PC-9 (cell line): ENCODE results near the gene IRX5.

Experiments
- CTCF ChIP-seq: fragments of 200-600 bp; sonication (generic); conservative IDR thresholded peaks from 2 replicates; pipeline ENCODE4 v1.6.1; 2017; ENCODE audit warnings: mixed run types, antibody characterized with exemption, mild to moderate bottlenecking, moderate library complexity
- EZH2 ChIP-seq: fragments of 200-600 bp; sonication (generic); IDR thresholded peaks from 2 replicates; pipeline ENCODE4 v1.8.0; 2017; ENCODE audit warnings: antibody characterized with exemption, low read depth

- no peak for TF ChIP-seq CTCF
- no peak for TF ChIP-seq EZH2
Measured at GRCh38 chr16:54964239-54964638, 33.6 kb downstream of the IRX5 start.
